Motor neuron (in vitro differentiated cells): ENCODE measurements around the gene MRPL27. TPM values are rescaled to one million over a fixed set of nuclear protein-coding genes. Genes with fewer than 3 reads are reported as not detected.

Experiments
- ATAC-seq, 8 experiments: fragments of 200-7000 bp; cut with Tn5 transposase; replicated peaks in 6 of 8; 2 replicates each; pipeline ENCODE4 v1.8.0; 2021; ENCODE audit warnings: mild to moderate bottlenecking in 8 of 8, moderate library complexity in 8 of 8
- H3K27ac ChIP-seq, 2 donors: fragments of 250-450 bp; sonication (Bioruptor Pico); 2 replicates each; pipeline ENCODE4 v1.9.0; 2021; ENCODE audit warnings: antibody characterized with exemption in 2 of 2, mild to moderate bottlenecking in 2 of 2, moderate library complexity in 1 of 2
- H3K4me1 ChIP-seq, 2 donors: fragments of 250-450 bp; sonication (Bioruptor Pico); replicated peaks in 1 of 2; 2 replicates each; pipeline ENCODE4 v1.6.1; 2021; ENCODE audit warnings: antibody characterized with exemption in 2 of 2, mild to moderate bottlenecking in 2 of 2, moderate library complexity in 1 of 2
- H3K4me3 ChIP-seq, 5 donors: fragments of 250-450 bp; sonication (Bioruptor Pico); 2 replicates each; pipeline ENCODE4 v1.9.0; 2021; ENCODE audit warnings: antibody characterized with exemption in 5 of 5, mild to moderate bottlenecking in 5 of 5, moderate library complexity in 4 of 5
- WGBS, 10 experiments: fragments of 450-650 bp; shearing (Covaris generic); methylation state at CpG; one replicate each; pipeline ENCODE4 v1.0.0; 2022; 5-methylcytosine and 5-hydroxymethylcytosine counted together
- in situ Hi-C, 9 experiments: fragments of 400-800 bp; cut with MboI; loops; one replicate each; pipeline ENCODE4 v1.15.0; 2021; ENCODE audit warnings: low sequenced_read_pairs in 9 of 9, low pct_unique_long_range_greater_than_20kb in 2 of 9; ENCODE audit not compliant: unreplicated experiment in 9 of 9
- total RNA-seq, 8 experiments: library from RNA; unstranded; fragments of 300-600 nt; gene quantifications; 2 replicates each; pipeline versions ENCODE4 v1.2.3 to v1.2.4, GENCODE V29; 2022

MRPL27 gene
- total RNA-seq, 8 experiments from 2014 or later = 54.3 to 138 (median 94.4) TPM

DNA sequence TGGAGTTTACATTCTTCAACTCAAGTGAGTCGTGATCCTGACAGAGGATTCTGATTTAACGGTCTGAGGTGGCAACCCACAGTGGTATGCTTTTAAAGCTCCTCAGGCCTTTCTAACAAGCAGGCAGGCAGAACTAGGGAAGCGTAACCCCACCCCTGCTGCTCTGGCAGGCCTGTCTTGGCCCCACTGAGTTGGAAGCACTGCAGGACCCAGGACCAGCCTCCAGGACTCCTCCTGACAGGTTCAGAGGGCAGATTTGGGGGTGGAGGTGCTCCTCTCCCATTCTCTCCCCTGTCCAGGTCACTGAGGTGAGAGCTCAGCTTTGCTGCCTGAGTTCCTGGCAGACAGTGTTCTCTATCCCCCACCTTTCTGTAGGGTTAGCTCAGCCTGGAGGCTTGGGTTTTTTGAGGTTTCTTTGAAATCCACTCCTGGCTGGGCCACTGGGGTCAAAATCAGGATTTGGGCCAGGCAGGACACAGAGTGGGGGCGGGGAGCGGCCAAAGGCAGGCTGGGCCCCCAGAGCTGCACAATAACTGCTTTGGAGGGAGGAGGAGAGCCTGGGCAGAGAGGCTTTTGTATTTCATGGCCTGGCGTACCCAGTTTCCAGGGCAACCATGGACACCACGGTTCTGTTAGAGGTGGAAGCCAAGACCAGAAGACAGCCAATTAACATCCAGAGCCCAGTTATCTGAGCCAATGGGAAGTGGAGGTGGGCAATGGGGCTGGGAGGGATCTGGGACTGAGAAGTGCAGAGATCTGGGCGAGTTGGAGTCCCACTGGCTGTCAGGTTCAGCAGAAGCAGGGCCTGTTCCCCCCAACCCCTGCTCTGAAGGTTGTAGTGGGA, 9.5 kb downstream of the MRPL27 start:
- Histone ChIP-seq H3K4me3 (no peak overlapping the region), H3K4me1 (peaks cover 36 to 48% of the 10 kb centered on the region in 2 donors), H3K27ac (peak overlapping the region; percentile 11 to 58)
- ATAC-seq = peak; percentile 42 to 86 (median 78)
- WGBS, 10 experiments = 9 to 60% (median 40%) methylated on average over 2 to 5 of the region's 8 CpGs; no CpG with 5 or more reads in 5 of the 10 experiments
- in situ Hi-C loops = no loop called here

GRCh38 chr17:50362661-50363060, 10.3 kb downstream of the MRPL27 start:
- Histone ChIP-seq H3K4me1 (peaks cover 36 to 48% of the 10 kb centered on the region in 2 donors), H3K27ac (no peak overlapping the region), H3K4me3 (no peak overlapping the region)
- in situ Hi-C loops = no loop called here
- ATAC-seq = no peak
- 48 to 97% (median 83%) methylated on average over 1 to 7 of the region's 7 CpGs; no CpG with 5 or more reads in 2 of the 10 experiments for WGBS, 10 experiments

GRCh38 chr17:50361561-50362480, 11.2 kb downstream of the MRPL27 start:
- in situ Hi-C loops = no loop called here
- WGBS, 10 experiments = 0 to 67% (median 27%) methylated on average over 1 to 11 of the region's 11 CpGs; no CpG with 5 or more reads in 3 of the 10 experiments

GRCh38 chr17:50360486-50361115, 12.4 kb downstream of the MRPL27 start:
- H3K4me3 ChIP-seq = no peak overlapping the region
- 20 to 100% (median 83%) methylated on average over 1 to 6 of the region's 11 CpGs; no CpG with 5 or more reads in 3 of the 10 experiments for WGBS, 10 experiments
- peaks cover 29 to 34% of the 10 kb centered on the region in 2 donors for H3K4me1 ChIP-seq
- no peak overlapping the region for H3K27ac ChIP-seq
- in situ Hi-C loops = no loop called here
- no peak for ATAC-seq

More at GRCh38 chr17:50361561-50362480, 11.2 kb downstream of the MRPL27 start:
- Histone ChIP-seq H3K4me1 (peaks cover 36 to 45% of the 10 kb centered on the region in 2 donors), H3K27ac (no peak overlapping the region), H3K4me3 (no peak overlapping the region)
- peak in 4 of 8 experiments; percentile 15 to 73 (median 60) for ATAC-seq

DNA sequence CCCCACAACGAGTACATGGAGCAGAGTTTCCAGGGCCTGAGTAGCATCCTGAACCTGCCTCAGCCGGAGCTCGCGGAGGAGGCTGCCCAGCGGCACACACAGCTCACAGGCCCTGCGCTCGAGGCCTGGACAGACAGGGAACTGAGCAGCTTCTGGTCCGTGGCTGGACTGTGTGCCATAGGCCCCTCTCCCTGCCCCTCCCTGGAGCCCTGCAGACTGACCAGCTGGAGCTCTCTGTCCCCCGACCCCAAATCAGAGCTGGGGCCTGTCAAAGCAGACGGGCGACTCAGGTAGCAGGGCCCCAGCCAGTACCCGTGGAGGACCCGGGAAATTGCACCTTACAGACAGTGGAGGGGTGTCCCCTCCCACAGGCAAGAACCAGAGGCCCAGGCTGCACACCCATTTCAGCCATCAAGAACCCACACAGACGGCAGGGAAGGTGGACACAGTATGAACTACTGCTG, 13.0 kb downstream of the MRPL27 start:
- in situ Hi-C loops = no loop called here
- no peak for ATAC-seq
- Histone ChIP-seq H3K4me1 (peaks cover 24 to 29% of the 10 kb centered on the region in 2 donors), H3K27ac (no peak overlapping the region), H3K4me3 (no peak overlapping the region)
- WGBS, 10 experiments = 60 to 100% (median 92%) methylated on average over 1 to 11 of the region's 14 CpGs; no CpG with 5 or more reads in 5 of the 10 experiments

GRCh38 chr17:50359005-50359699, 13.8 kb downstream of the MRPL27 start:
- no peak overlapping the region for H3K27ac ChIP-seq
- WGBS, 10 experiments = 79 to 92% (median 89%) methylated on average over 2 of the region's 5 CpGs; no CpG with 5 or more reads in 7 of the 10 experiments
- peaks cover 20% of the 10 kb centered on the region in 2 donors for H3K4me1 ChIP-seq
- in situ Hi-C loops = no loop called here
- H3K4me3 ChIP-seq = no peak overlapping the region
- ATAC-seq = peak in 1 of 8 experiments; percentile 11

DNA sequence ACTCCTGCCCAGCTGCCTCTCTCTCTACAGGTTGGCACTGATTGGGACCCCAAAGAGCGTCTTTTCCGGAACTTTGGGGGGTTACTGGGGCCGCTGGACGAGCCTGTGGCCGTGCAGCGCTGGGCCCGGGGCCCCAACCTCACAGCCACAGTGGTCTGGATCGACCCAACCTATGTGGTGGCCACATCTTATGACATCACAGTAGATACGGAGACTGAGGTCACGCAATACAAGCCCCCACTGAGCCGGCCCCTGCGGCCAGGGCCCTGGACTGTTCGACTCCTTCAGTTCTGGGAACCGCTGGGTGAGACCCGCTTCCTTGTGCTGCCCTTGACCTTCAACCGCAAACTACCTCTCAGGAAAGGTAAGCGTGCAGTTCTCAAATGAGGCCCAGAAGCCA, 14.8 kb downstream of the MRPL27 start:
- H3K4me3 ChIP-seq = no peak overlapping the region
- H3K27ac ChIP-seq = no peak overlapping the region
- in situ Hi-C loops = no loop called here
- 80 to 100% (median 93%) methylated on average over 1 to 6 of the region's 17 CpGs; no CpG with 5 or more reads in 5 of the 10 experiments for WGBS, 10 experiments
- no peak for ATAC-seq
- H3K4me1 ChIP-seq = peaks cover 10% of the 10 kb centered on the region in 2 donors

- Histone ChIP-seq H3K4me1 (no peaks in the 10 kb centered on the region), H3K27ac (no peak overlapping the region), H3K4me3 (no peak overlapping the region)
- in situ Hi-C loops = no loop called here
- ATAC-seq = no peak
- WGBS, 10 experiments = 95% methylated on average over 4 of the region's 12 CpGs; no CpG with 5 or more reads in 9 of the 10 experiments
Observed at GRCh38 chr17:50356892-50357510, 16.0 kb downstream of the MRPL27 start.

DNA sequence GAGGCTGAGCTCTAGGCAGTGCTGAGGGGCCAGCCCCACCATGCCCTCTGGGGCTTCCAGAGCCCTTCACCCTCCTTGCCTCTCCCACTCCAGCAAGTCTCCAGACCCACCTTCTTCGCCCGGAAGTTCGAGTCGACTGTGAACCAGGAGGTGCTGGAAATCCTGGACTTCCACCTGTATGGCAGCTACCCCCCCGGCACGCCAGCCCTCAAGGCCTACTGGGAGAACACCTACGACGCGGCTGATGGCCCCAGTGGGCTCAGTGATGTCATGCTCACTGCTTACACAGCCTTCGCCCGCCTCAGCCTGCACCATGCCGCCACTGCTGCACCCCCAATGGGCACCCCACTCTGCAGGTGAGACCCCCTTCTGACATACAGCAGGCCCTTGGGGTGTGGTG, 16.6 kb downstream of the MRPL27 start:
- in situ Hi-C loops = no loop called here
- H3K27ac ChIP-seq = no peak overlapping the region
- no peaks in the 10 kb centered on the region for H3K4me1 ChIP-seq
- 80 to 100% (median 93%) methylated on average over 2 to 6 of the region's 12 CpGs; no CpG with 5 or more reads in 6 of the 10 experiments for WGBS, 10 experiments
- H3K4me3 ChIP-seq = no peak overlapping the region
- ATAC-seq = no peak

DNA sequence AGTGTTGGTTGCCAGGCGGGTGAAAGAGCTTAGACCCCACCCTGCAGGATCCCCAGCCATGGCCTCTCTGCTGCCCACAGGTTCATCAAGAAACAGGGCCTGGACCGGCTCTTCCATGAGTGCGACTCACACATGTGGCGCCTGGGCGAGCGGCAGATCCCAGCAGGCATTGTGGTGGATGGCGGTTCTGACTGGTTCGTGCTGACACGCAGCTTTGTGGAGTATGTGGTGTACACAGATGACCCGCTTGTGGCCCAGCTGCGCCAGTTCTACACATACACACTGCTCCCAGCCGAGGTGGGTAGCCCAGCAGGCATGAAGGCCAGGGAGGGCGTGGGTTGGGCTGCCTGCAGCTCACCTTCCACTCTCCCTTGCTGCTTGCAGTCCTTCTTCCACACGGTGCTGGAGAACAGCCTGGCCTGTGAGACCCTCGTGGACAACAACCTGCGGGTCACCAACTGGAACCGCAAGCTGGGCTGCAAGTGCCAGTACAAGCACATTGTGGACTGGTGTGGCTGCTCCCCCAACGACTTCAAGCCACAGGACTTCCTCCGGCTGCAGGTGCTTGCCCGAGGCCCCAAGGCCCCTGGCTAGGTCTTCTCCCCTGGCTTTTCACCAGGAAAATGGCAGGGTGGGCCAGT, 17.2 kb downstream of the MRPL27 start:
- ATAC-seq = peak in 3 of 8 experiments; percentile 10 to 13 (median 11)
- 60 to 100% (median 90%) methylated on average over 1 to 11 of the region's 20 CpGs; no CpG with 5 or more reads in 5 of the 10 experiments for WGBS, 10 experiments

GRCh38 chr17:50355336-50355700, 17.7 kb downstream of the MRPL27 start:
- Histone ChIP-seq H3K4me3 (no peak overlapping the region), H3K4me1 (no peaks in the 10 kb centered on the region), H3K27ac (no peak overlapping the region)
- in situ Hi-C loops = no loop called here
- 80 to 96% (median 94%) methylated on average over 1 to 3 of the region's 4 CpGs; no CpG with 5 or more reads in 7 of the 10 experiments for WGBS, 10 experiments
- ATAC-seq = peak in 2 of 8 experiments; percentile 2 to 5

More for the DNA sequence above, 17.2 kb downstream of the MRPL27 start:
- in situ Hi-C loops = no loop called here
- Histone ChIP-seq H3K4me3 (no peak overlapping the region), H3K27ac (no peak overlapping the region), H3K4me1 (no peaks in the 10 kb centered on the region)
